AG04449 (cell line): ENCODE results near the gene RBM43.

Experiments
- CTCF ChIA-PET: fragments of 350-600 bp; formaldehyde crosslinking; extraction: SDS; loops from one replicate; lab custom pipeline; 2021; ENCODE audit warnings: antibody characterized with exemption; lab: Yijun Ruan, JAX
- POLR2A ChIA-PET: fragments of 400-600, 350-600 bp; formaldehyde crosslinking; extraction: SDS; loops from one replicate; lab custom pipeline; 2020; ENCODE audit warnings: antibody characterized with exemption, inconsistent platforms; lab: Yijun Ruan, JAX
- DNase-seq: peaks from one replicate; pipeline ENCODE4 v3.0.0-alpha.2; 2010; ENCODE audit warnings: low read depth, low spot score
- H3K4me3 ChIP-seq: 2 replicates; pipeline ENCODE4 v1.5.1; 2011; ENCODE audit warnings: low read depth, mild to moderate bottlenecking, control low read depth, low read length
- TF ChIP-seq, protein P1 (sequence below): IDR thresholded peaks from one replicate; pipeline ENCODE4 v1.5.1; 2011; ENCODE audit warnings: mild to moderate bottlenecking, moderate library complexity, low read length, control low read depth, inconsistent platforms; ENCODE audit not compliant: insufficient read depth; ENCODE audit errors: missing control alignments

RBM43 gene

DNA sequence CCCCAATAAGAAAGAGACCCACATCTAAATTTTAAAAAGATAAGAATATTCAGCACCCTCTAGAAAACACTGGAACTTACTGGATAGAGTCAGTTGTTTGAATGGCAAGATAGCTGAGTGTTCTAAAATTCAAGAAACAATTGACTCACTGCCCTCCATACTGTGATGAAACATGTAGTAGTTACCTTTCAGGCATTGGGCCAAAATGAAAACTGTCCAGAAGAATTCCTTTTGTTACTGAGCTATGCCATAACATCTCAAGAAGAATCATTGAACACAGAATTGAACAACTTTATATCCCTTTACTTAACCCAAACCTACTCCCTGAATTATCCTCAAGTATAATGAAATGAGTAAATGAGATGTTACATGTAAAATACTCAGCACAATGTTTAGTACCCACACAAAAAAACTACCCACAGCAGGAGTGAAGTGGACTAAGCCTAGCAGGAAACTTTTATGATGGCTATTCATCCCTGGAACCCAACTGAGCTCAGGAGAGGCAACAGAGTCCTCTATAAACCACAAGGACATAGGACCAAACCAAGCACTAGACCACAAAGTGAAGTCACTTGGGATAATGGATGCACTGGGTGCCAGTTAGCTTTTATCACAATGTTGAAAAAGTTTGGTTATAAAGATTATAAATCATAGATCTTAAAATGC is 32.7 kb downstream of the RBM43 start:
- H3K4me3 ChIP-seq = no peak overlapping the region
- POLR2A ChIA-PET = no interaction called here

DNA sequence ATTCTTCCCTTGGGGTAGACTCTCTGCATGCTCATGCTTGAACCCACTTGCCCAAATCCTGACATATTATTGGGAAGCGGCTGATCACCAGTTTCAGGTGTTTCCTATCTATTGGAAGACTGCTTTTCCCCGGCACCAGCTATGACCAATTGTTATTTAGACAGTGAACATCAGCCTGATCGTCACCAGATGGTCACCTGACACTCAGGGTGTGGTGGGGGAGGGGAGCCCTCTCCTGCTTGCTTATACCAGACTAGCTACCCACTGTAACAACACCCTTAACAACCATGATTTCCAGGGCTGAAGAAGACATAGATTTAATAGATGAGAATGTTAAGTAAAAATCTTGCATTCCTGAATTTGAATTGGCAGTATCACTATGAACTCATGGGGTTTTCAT is 44.3 kb downstream of the RBM43 start:
- POLR2A ChIA-PET = no interaction called here
- CTCF ChIA-PET = no interaction called here
- TF ChIP-seq, protein P1, sequence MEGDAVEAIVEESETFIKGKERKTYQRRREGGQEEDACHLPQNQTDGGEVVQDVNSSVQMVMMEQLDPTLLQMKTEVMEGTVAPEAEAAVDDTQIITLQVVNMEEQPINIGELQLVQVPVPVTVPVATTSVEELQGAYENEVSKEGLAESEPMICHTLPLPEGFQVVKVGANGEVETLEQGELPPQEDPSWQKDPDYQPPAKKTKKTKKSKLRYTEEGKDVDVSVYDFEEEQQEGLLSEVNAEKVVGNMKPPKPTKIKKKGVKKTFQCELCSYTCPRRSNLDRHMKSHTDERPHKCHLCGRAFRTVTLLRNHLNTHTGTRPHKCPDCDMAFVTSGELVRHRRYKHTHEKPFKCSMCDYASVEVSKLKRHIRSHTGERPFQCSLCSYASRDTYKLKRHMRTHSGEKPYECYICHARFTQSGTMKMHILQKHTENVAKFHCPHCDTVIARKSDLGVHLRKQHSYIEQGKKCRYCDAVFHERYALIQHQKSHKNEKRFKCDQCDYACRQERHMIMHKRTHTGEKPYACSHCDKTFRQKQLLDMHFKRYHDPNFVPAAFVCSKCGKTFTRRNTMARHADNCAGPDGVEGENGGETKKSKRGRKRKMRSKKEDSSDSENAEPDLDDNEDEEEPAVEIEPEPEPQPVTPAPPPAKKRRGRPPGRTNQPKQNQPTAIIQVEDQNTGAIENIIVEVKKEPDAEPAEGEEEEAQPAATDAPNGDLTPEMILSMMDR = no peak
- no peak for DNase-seq
- no peak overlapping the region for H3K4me3 ChIP-seq

More for the DNA sequence above, 32.7 kb downstream of the RBM43 start:
- TF ChIP-seq, protein P1 = no peak
- no peak for DNase-seq
- CTCF ChIA-PET = interaction anchor here (1.0 to 3.2 kb wide), 3 partner anchors 9 to 1633 kb away, joined by 3 to 18 read pairs (median 3); no protein-coding TSS in a partner anchor

GRCh38 chr2:151207100-151207499 is 54.6 kb downstream of the RBM43 start:
- TF ChIP-seq, protein P1 = no peak
- DNase-seq = no peak
- ChIA-PET POLR2A (no interaction called here), CTCF (no interaction called here)
- H3K4me3 ChIP-seq = no peak overlapping the region

DNA sequence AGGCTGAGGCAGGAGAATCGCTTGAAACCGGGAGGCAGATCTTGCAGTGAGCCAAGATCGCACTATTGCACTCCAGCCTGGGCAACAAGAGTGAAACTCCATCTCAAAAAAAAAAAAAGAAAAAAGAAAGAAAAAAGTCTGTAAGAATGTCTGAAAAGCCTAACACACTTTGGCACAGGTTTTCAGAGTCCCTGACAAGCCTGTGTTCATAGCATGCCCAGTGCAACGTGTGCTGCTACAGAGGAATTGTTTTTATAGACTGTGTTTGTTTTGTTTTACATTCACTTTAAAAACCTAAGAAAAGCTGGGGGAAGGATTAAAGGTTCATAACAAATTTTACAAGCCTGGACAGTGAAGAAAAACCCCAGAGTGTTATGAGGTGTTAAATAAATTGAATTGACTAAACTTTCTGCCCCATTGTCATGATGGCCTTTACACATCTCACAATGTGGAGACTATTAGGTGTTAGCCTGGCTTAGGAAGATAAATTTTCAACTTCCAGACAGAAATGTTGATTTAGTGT is 55.2 kb downstream of the RBM43 start:
- DNase-seq = no peak
- no peak overlapping the region for H3K4me3 ChIP-seq
- ChIA-PET CTCF (no interaction called here), POLR2A (no interaction called here)
- TF ChIP-seq, protein P1 = no peak

- POLR2A ChIA-PET = no interaction called here
- no peak for DNase-seq
- no peak overlapping the region for H3K4me3 ChIP-seq
- CTCF ChIA-PET = no interaction called here
- TF ChIP-seq, protein P1 = no peak
Observed at GRCh38 chr2:151205571-151205970, 56.1 kb downstream of the RBM43 start.

DNA sequence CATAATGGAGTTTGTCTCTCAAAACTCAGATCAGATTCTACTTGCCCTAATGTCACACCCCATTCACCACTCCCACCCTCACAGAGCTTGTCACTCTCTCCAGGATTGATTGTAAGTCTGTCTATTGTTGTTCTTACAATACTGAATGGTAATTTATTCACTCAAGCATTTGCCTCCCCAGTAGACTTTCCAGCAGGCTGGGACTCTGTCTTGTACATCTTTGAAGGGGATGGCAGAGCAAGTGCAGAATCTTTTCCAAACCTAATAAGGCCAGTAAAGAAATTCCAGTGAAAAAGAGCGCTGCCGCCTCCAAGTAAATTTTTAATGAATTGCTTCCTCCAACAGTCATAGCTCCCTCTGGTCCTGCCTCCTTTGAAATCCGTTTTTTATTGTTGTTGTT is 56.9 kb downstream of the RBM43 start:
- TF ChIP-seq, protein P1 = no peak
- no peak overlapping the region for H3K4me3 ChIP-seq
- no peak for DNase-seq
- CTCF ChIA-PET = interaction anchor here (0.6 kb wide), 1 partner anchor 34 kb away, joined by 3 read pairs; no protein-coding TSS in a partner anchor
- POLR2A ChIA-PET = no interaction called here
